DND-41 (cell line): Measurements from ENCODE around the gene RCOR1.
"Not testable (repeated sequence)": the region's sequence is repeated elsewhere in the genome, so short reads cannot be mapped to it uniquely, and the experiment has no call there.

Source experiments
- ATAC-seq: fragments of 200-7000 bp; cut with Tn5 transposase; 3 replicates; pipeline ENCODE4 v1.9.1; 2021; ENCODE audit warnings: low read depth; ENCODE audit not compliant: insufficient read depth
- DNase-seq: peaks from one replicate; pipeline ENCODE4 v3.0.0-alpha.2; 2020
- H2AFZ ChIP-seq: 2 replicates; pipeline ENCODE4 v1.6.0; 2012; ENCODE audit warnings: low read depth, low read length
- H3K27ac ChIP-seq: 2 replicates; pipeline ENCODE4 v1.5.1; 2012; ENCODE audit warnings: low read length, inconsistent platforms
- H3K27me3 ChIP-seq: fragments of 200-600 bp; sonication (generic); 2 replicates; pipeline ENCODE4 v1.6.0; 2012; ENCODE audit warnings: low read length, mild to moderate bottlenecking, inconsistent platforms; ENCODE audit not compliant: insufficient read depth, poor library complexity
- H3K36me3 ChIP-seq: 2 replicates; pipeline ENCODE4 v1.5.1; 2012; ENCODE audit warnings: low read length, inconsistent platforms; ENCODE audit not compliant: insufficient read depth
- H3K4me1 ChIP-seq: 2 replicates; pipeline ENCODE4 v1.5.1; 2012; ENCODE audit warnings: mild to moderate bottlenecking, low read length; ENCODE audit not compliant: insufficient read depth
- H3K4me2 ChIP-seq: 2 replicates; pipeline ENCODE4 v1.6.0; 2012; ENCODE audit warnings: mild to moderate bottlenecking, moderate library complexity, low read length, inconsistent platforms; ENCODE audit not compliant: insufficient read depth
- H3K4me3 ChIP-seq, 2 experiments: fragments of 200-600 bp in 1 of 2; shearing (Covaris generic) in 1 of 2; 2 replicates each; pipeline ENCODE4 v1.5.1; 2012 to 2016; ENCODE audit warnings: inconsistent platforms in 2 of 2, low read length in 2 of 2, mild to moderate bottlenecking in 2 of 2, low read depth in 1 of 2, moderate library complexity in 1 of 2
- H3K79me2 ChIP-seq: 2 replicates; pipeline ENCODE4 v1.6.0; 2012; ENCODE audit warnings: low read length, inconsistent platforms; ENCODE audit not compliant: insufficient read depth
- H3K9ac ChIP-seq: 2 replicates; pipeline ENCODE4 v1.6.0; 2012; ENCODE audit warnings: low read depth, mild to moderate bottlenecking, inconsistent platforms, low read length, moderate library complexity
- H3K9me3 ChIP-seq: 2 replicates; pipeline ENCODE4 v1.5.1; 2012; ENCODE audit warnings: low read length, moderate library complexity, mild to moderate bottlenecking, inconsistent platforms; ENCODE audit not compliant: insufficient read depth, severe bottlenecking
- H4K20me1 ChIP-seq: 2 replicates; pipeline ENCODE4 v1.6.0; 2012; ENCODE audit warnings: low read length; ENCODE audit not compliant: insufficient read depth
- EZH2 ChIP-seq: IDR thresholded peaks from 3 replicates; pipeline ENCODE4 v1.6.1; 2012; ENCODE audit warnings: borderline replicate concordance, low read depth, mild to moderate bottlenecking, moderate library complexity, low read length, inconsistent platforms; ENCODE audit not compliant: severe bottlenecking
- TF ChIP-seq, protein P1 (sequence below): IDR thresholded peaks from 2 replicates; pipeline ENCODE4 v1.5.1; 2012; ENCODE audit warnings: borderline replicate concordance, low read length, moderate library complexity, mild to moderate bottlenecking; ENCODE audit not compliant: poor library complexity, severe bottlenecking; ENCODE audit errors: extremely low read depth

The RCOR1 gene

GRCh38 chr14:102633906-102634595, 41.6 kb downstream of the RCOR1 start:
- H2AFZ ChIP-seq: no peak overlapping the region
- no peaks in the 10 kb centered on the region for H3K9me3 ChIP-seq
- ATAC-seq (peak; percentile 47; the same call in 2 of the 3 replicates), DNase-seq (no peak)
- H3K27me3 ChIP-seq: no peaks in the 10 kb centered on the region
- no peak overlapping the region for H3K27ac ChIP-seq
- H3K9ac ChIP-seq: no peak overlapping the region
- no peak overlapping the region for H3K4me3 ChIP-seq
- no peaks in the 10 kb centered on the region for H3K36me3 ChIP-seq
- H4K20me1 ChIP-seq: peaks cover 33% of the 10 kb centered on the region
- TF ChIP-seq, protein P1, sequence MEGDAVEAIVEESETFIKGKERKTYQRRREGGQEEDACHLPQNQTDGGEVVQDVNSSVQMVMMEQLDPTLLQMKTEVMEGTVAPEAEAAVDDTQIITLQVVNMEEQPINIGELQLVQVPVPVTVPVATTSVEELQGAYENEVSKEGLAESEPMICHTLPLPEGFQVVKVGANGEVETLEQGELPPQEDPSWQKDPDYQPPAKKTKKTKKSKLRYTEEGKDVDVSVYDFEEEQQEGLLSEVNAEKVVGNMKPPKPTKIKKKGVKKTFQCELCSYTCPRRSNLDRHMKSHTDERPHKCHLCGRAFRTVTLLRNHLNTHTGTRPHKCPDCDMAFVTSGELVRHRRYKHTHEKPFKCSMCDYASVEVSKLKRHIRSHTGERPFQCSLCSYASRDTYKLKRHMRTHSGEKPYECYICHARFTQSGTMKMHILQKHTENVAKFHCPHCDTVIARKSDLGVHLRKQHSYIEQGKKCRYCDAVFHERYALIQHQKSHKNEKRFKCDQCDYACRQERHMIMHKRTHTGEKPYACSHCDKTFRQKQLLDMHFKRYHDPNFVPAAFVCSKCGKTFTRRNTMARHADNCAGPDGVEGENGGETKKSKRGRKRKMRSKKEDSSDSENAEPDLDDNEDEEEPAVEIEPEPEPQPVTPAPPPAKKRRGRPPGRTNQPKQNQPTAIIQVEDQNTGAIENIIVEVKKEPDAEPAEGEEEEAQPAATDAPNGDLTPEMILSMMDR: no peak
- no peak for TF ChIP-seq EZH2
- no peak overlapping the region for H3K4me2 ChIP-seq
- peaks cover 88% of the 10 kb centered on the region for H3K79me2 ChIP-seq
- H3K4me1 ChIP-seq: no peaks in the 10 kb centered on the region

GRCh38 chr14:102639611-102640010, 47.2 kb downstream of the RCOR1 start:
- H3K79me2 ChIP-seq: peaks cover 91% of the 10 kb centered on the region

DNA sequence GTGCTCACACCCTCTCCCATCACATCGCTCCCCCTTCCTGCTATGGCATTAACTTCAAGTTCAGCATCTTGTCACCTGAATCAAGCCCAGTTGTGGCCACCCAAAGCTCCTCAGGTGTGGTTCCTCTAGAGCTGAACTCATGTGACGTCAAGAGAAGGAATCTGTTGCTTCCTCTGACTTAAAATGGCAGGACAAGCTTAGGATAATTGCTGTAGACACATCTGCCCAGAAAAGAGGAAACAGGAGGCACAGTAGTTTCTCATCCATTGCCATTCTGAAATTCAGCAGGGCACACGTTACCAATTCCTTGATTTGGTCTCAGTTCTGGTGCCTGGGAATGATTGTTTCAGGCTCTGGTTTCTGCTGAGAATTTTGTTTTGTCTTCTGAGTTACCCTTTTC, 52.1 kb downstream of the RCOR1 start:
- DNase-seq: no peak
- Histone ChIP-seq H3K4me3 (no peak overlapping the region), H3K9ac (no peak overlapping the region), H3K9me3 (no peaks in the 10 kb centered on the region), H2AFZ (no peak overlapping the region), H4K20me1 (peaks cover 41% of the 10 kb centered on the region; the same call in 1 of the 2 replicates), H3K36me3 (no peaks in the 10 kb centered on the region; the same call in 1 of the 2 replicates), H3K4me1 (peaks cover 13% of the 10 kb centered on the region), H3K4me2 (no peak overlapping the region), H3K27ac (no peak overlapping the region), H3K79me2 (peaks cover 97% of the 10 kb centered on the region), H3K27me3 (no peaks in the 10 kb centered on the region)
- TF ChIP-seq EZH2: no peak
- TF ChIP-seq, protein P1: no peak
- ATAC-seq: no peak

More at GRCh38 chr14:102639611-102640010, 47.2 kb downstream of the RCOR1 start:
- not testable (repeated sequence) for ATAC-seq, H3K9me3 ChIP-seq, H2AFZ ChIP-seq, H3K9ac ChIP-seq, H3K27ac ChIP-seq, DNase-seq, H3K36me3 ChIP-seq, H3K4me1 ChIP-seq, H3K27me3 ChIP-seq, H3K4me2 ChIP-seq, H3K4me3 ChIP-seq
- H4K20me1 ChIP-seq: peaks cover 30% of the 10 kb centered on the region; the same call in 1 of the 2 replicates

DNA sequence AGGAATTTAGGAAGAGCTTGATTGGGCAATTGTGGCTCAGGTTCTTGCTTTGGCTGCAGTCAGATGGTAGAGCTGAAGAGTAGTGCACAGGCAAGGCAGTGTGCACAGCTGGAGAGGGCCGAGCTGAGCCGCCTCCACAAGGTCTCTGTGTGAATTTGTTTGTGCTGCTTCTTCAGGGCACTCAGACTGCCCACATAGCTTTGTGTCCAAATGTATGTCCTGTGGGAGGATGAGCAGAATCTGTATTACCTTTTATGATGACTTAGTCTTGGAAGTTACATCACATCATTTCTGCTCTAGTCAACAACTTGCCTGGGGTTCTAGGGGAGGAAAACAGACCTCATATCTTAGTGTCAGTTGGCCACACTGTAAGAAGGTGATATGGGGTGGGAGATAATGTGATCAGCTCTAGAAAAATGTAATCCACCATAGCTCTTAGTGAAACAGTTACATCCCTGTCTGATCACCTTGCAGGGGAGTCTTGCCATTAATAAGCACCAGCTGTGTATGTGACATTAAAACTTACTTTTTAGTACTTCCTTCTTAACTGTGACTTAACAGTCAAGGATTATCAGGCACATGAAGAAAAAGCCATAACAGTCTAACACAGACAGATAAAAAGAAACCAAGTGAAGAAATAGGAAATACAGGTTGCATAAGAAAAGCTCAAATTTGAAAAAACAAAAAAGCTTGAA, 53.4 kb downstream of the RCOR1 start:
- Histone ChIP-seq H3K4me3 (no peak overlapping the region), H3K36me3 (no peaks in the 10 kb centered on the region), H3K4me2 (0 out of 2 replicates have a peak overlapping the region, but pooled peaks have one; percentile 5), H3K9ac (no peak overlapping the region), H2AFZ (no peak overlapping the region), H3K79me2 (peaks cover 93% of the 10 kb centered on the region), H3K27me3 (no peaks in the 10 kb centered on the region), H4K20me1 (peaks cover 44% of the 10 kb centered on the region; the same call in 1 of the 2 replicates), H3K4me1 (peaks cover 13% of the 10 kb centered on the region), H3K9me3 (no peaks in the 10 kb centered on the region), H3K27ac (peak overlapping the region; percentile 49)
- no peak for TF ChIP-seq EZH2
- TF ChIP-seq, protein P1: no peak
- DNase-seq (no peak), ATAC-seq (peak; percentile 58)
